GDM1 (cell line): ENCODE data around the gene SAMD11.

Experiments used
- DNase-seq: peaks from one replicate; lab custom pipeline; 2025; lab: John Stamatoyannopoulos, UW

SAMD11 gene

GRCh38 chr1:931380-932172 lies 7.9 kb downstream of the SAMD11 start:
- DNase-seq = no peak

GRCh38 chr1:932173-932510 lies 8.4 kb downstream of the SAMD11 start:
- no peak for DNase-seq

- DNase-seq = no peak
Observed at GRCh38 chr1:932776-933602, 9.3 kb downstream of the SAMD11 start.

- no peak for DNase-seq
Observed at GRCh38 chr1:933603-933940, 9.8 kb downstream of the SAMD11 start.

- DNase-seq = no peak
Observed at GRCh38 chr1:934991-935750, 11.4 kb downstream of the SAMD11 start.

- DNase-seq = no peak
Observed at GRCh38 chr1:935751-936231, 12.1 kb downstream of the SAMD11 start.

- DNase-seq = no peak
Observed at GRCh38 chr1:936348-937264, 12.9 kb downstream of the SAMD11 start.

- DNase-seq = no peak
Observed at GRCh38 chr1:937521-937920, 13.8 kb downstream of the SAMD11 start.

- DNase-seq = no peak
Observed at GRCh38 chr1:938088-938683, 14.5 kb downstream of the SAMD11 start.

GRCh38 chr1:938711-939489 lies 15.2 kb downstream of the SAMD11 start:
- no peak for DNase-seq

GRCh38 chr1:939511-940106 lies 15.9 kb downstream of the SAMD11 start:
- DNase-seq = no peak

- DNase-seq = no peak
Observed at GRCh38 chr1:940107-941014, 16.6 kb downstream of the SAMD11 start.

- DNase-seq = no peak
Observed at GRCh38 chr1:941015-941587, 17.4 kb downstream of the SAMD11 start.

GRCh38 chr1:941588-942383 lies 18.1 kb downstream of the SAMD11 start:
- DNase-seq = no peak

- DNase-seq = no peak
Observed at GRCh38 chr1:942411-942821, 18.7 kb downstream of the SAMD11 start.

- no peak for DNase-seq
Observed at GRCh38 chr1:942864-943533, 19.3 kb downstream of the SAMD11 start.
